ENCODE results near the gene TAC3. TPM values are rescaled to one million over a fixed set of nuclear protein-coding genes. Genes with fewer than 3 reads are reported as not detected.
"Not testable (repeated sequence)": the region's sequence is repeated elsewhere in the genome, so short reads cannot be mapped to it uniquely, and the experiment has no call there.

TAC3 gene
- total RNA-seq, 3 donors from 2014 or later (not counting 1 experiment from before 2014, with no cell fraction given), result not detected

DNA sequence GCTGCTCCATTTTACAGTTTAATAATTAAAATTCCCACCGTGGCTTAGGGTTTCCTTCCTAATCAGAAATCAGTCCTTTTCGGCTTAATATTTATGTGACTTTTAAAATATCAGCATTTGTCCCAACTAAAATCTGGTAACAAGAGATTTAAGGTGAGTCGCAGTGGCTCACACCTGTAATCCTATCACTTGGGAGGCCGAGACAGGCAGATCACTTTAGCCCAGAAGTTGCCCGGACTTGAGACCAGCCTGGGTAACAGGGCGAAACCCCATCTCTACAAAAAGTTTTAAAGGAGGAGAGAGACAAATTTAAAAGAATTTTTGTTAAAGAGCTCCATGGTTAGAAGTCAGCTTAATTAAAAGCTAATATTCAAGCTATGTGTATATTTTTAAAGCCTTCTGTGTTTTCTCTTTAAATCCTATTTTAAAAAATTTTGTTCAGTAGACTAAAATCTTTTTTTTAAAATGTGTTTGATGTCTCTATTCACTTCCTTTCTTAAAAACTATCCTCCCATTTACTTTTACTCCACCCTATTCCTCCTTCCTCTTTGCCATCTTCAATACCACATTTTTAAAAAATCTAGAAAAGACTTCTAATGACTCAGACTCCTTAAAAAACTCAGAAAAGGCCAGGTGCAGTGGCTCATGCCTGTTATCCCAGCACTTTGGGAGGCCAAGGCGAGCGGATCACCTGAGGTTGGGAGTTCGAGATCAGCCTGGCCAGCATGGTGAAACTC, 3.8 kb upstream of the TAC3 start:
- Mint-ChIP-seq H3K36me3 (no peaks in the 10 kb centered on the region), H3K4me1 (no peaks in the 10 kb centered on the region), H3K4me3 (no peak overlapping the region), H3K27me3 (ENCODE audit: low read depth in 2 of 2) (peaks cover 5% of the 10 kb centered on the region in 2 donors), H3K27ac (no peak overlapping the region), H3K9me3 (no peaks in the 10 kb centered on the region)
- Histone ChIP-seq H3K4me1 (ENCODE audit: control insufficient read depth, insufficient read depth, low read length) (no peaks in the 10 kb centered on the region), H3K4me3 (ENCODE audit: low read length) (no peak overlapping the region), H3K27ac (ENCODE audit: low read length) (no peak overlapping the region), H3K27me3 (ENCODE audit: control insufficient read depth, insufficient read depth, low read length) (no peaks in the 10 kb centered on the region), H3K36me3 (ENCODE audit: control insufficient read depth, insufficient read depth, low read length) (no peaks in the 10 kb centered on the region), H3K9me3 (ENCODE audit: control insufficient read depth, insufficient read depth, low read length) (no peaks in the 10 kb centered on the region)
- ATAC-seq, result no peak
- intact Hi-C loops (cut with micrococcal nuclease), result no loop called here
- 91% methylated on average over 7 of the region's 9 CpGs for WGBS (ENCODE audit: insufficient coverage)
- DNase-seq, result no peak
- TF ChIP-seq, protein P1, sequence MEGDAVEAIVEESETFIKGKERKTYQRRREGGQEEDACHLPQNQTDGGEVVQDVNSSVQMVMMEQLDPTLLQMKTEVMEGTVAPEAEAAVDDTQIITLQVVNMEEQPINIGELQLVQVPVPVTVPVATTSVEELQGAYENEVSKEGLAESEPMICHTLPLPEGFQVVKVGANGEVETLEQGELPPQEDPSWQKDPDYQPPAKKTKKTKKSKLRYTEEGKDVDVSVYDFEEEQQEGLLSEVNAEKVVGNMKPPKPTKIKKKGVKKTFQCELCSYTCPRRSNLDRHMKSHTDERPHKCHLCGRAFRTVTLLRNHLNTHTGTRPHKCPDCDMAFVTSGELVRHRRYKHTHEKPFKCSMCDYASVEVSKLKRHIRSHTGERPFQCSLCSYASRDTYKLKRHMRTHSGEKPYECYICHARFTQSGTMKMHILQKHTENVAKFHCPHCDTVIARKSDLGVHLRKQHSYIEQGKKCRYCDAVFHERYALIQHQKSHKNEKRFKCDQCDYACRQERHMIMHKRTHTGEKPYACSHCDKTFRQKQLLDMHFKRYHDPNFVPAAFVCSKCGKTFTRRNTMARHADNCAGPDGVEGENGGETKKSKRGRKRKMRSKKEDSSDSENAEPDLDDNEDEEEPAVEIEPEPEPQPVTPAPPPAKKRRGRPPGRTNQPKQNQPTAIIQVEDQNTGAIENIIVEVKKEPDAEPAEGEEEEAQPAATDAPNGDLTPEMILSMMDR (IDR thresholded peaks at IDR 0.05), result no peak

DNA sequence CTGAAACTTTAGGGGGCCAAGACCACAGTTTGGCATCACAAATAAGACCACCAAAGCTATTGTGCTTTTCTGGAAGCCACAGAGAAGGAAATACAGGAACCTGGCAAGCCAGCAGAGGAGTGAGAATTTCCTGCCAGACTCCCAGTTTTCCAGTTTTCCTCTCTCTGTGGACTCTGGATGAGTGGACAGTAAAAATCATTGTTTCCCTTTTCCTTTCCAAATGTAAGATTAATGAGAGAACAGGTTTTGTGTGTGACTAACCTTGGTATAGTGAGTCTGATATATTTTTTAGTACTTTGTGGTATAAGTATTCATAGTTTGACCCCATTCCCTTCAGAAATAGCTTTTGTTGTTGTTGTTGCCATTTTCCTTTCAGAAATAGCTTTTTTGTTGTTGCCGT, 2.6 kb upstream of the TAC3 start:
- no peaks in the 10 kb centered on the region for H3K27me3 ChIP-seq (ENCODE audit: control insufficient read depth, insufficient read depth, low read length)
- H3K4me3 Mint-ChIP-seq, result no peak overlapping the region
- no peaks in the 10 kb centered on the region for H3K9me3 ChIP-seq (ENCODE audit: control insufficient read depth, insufficient read depth, low read length)
- H3K27ac Mint-ChIP-seq, result no peak overlapping the region
- H3K27me3 Mint-ChIP-seq (ENCODE audit: low read depth in 2 of 2), result peaks cover 14 to 17% of the 10 kb centered on the region in 2 donors
- H3K27ac ChIP-seq (ENCODE audit: low read length), result no peak overlapping the region
- no peaks in the 10 kb centered on the region for H3K9me3 Mint-ChIP-seq
- H3K4me1 ChIP-seq (ENCODE audit: control insufficient read depth, insufficient read depth, low read length), result no peaks in the 10 kb centered on the region
- H3K4me1 Mint-ChIP-seq, result no peaks in the 10 kb centered on the region
- intact Hi-C loops (cut with micrococcal nuclease), result no loop called here
- H3K36me3 ChIP-seq (ENCODE audit: control insufficient read depth, insufficient read depth, low read length), result no peaks in the 10 kb centered on the region
- 86% methylated on average over 1 of the region's 1 CpG for WGBS (ENCODE audit: insufficient coverage)
- DNase-seq (no peak), ATAC-seq (no peak)
- TF ChIP-seq, protein P1 (IDR thresholded peaks at IDR 0.05), result no peak
- H3K4me3 ChIP-seq (ENCODE audit: low read length), result no peak overlapping the region
- H3K36me3 Mint-ChIP-seq, result no peaks in the 10 kb centered on the region

DNA sequence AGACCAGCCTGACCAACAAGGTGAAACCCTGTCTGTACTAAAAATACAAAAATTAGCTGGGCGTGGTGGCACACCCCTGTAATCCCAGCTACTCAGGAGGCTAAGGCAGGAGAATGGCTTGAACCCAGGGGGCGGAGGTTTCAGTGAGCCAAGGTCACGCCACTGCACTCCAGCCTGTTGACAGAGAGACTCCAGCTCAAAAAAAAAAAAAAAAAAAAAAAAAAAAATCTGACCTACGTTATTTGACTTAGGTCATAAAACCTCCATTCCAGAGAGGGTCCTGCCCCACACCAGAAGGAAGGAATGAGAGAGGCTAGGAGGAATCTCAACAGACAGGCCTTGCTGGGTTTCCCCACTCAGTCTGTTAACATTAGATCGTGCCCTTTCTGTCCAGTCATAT, 2.0 kb upstream of the TAC3 start:
- H3K36me3 Mint-ChIP-seq; intact Hi-C loops (cut with micrococcal nuclease); H3K4me3 ChIP-seq (ENCODE audit: low read length); ATAC-seq; H3K9me3 ChIP-seq (ENCODE audit: control insufficient read depth, insufficient read depth, low read length); H3K9me3 Mint-ChIP-seq; H3K36me3 ChIP-seq (ENCODE audit: control insufficient read depth, insufficient read depth, low read length); H3K27me3 ChIP-seq (ENCODE audit: control insufficient read depth, insufficient read depth, low read length); H3K4me1 Mint-ChIP-seq; H3K27ac Mint-ChIP-seq; H3K4me1 ChIP-seq (ENCODE audit: control insufficient read depth, insufficient read depth, low read length); H3K27ac ChIP-seq (ENCODE audit: low read length); H3K4me3 Mint-ChIP-seq; DNase-seq: not testable (repeated sequence)
- WGBS (ENCODE audit: insufficient coverage), result 93% methylated on average over 4 of the region's 5 CpGs
- H3K27me3 Mint-ChIP-seq (ENCODE audit: low read depth in 2 of 2), result peaks cover 15 to 22% of the 10 kb centered on the region in 2 donors

DNA sequence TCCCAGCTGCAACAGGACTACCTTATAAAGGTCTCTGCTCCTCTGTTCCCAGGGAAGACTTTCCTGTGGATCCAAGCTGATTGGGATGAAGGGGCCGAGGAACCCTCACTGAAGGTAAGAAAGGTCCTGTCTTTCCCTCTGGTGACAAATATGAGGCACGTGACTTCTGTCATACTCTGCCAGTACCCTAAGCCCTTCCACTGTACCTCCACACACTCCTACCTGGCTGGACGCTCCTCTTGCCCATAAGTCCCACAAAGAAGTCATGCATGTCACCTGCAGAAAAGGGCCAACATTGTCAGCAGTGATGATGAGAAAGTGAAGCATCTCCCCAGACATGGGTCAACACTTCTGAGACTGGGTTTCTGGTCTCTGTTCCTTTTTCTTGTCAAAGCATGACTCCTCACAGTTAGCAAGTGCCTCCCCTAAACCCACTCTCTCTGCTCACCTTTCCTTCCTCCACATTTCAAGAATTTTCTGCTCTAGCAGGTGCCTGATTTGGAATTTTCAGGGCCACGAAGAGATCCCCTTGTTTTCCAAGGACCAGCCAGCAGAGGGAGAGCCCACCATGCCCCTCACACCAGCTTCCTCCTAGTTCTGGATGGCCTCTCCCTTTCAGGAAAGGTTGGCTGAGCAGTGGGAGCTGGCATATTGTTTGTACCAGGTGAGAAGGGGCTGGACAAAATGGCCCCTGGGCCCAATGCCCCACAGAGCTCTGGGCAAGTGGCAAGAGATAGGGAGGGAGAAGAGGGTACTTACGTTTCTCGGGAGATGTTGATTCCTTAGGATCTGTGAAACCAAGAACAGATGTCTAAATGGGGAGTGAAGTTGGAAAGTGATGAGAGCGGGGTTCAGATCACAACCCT, 3.5 kb downstream of the TAC3 start:
- Histone ChIP-seq H3K27me3 (ENCODE audit: control insufficient read depth, insufficient read depth, low read length) (no peaks in the 10 kb centered on the region), H3K27ac (ENCODE audit: low read length) (no peak overlapping the region), H3K4me3 (ENCODE audit: low read length) (no peak overlapping the region), H3K9me3 (ENCODE audit: control insufficient read depth, insufficient read depth, low read length) (no peaks in the 10 kb centered on the region), H3K36me3 (ENCODE audit: control insufficient read depth, insufficient read depth, low read length) (no peaks in the 10 kb centered on the region), H3K4me1 (ENCODE audit: control insufficient read depth, insufficient read depth, low read length) (no peaks in the 10 kb centered on the region)
- Mint-ChIP-seq H3K36me3 (no peaks in the 10 kb centered on the region), H3K27ac (no peak overlapping the region), H3K27me3 (ENCODE audit: low read depth in 2 of 2) (peaks cover 21 to 32% of the 10 kb centered on the region in 2 donors), H3K4me1 (peaks cover 0 to 4% of the 10 kb centered on the region in 2 donors), H3K9me3 (no peaks in the 10 kb centered on the region), H3K4me3 (no peak overlapping the region)
- WGBS (ENCODE audit: insufficient coverage), result 80% methylated on average over 7 of the region's 7 CpGs
- TF ChIP-seq, protein P1 (IDR thresholded peaks at IDR 0.05), result no peak
- ATAC-seq, result no peak
- DNase-seq, result no peak
- intact Hi-C loops (cut with micrococcal nuclease), result no loop called here
